Measurements from ENCODE around the gene TMEM154.
"Not testable (repeated sequence)": the region's sequence is repeated elsewhere in the genome, so short reads cannot be mapped to it uniquely, and the experiment has no call there.

TMEM154 gene

DNA sequence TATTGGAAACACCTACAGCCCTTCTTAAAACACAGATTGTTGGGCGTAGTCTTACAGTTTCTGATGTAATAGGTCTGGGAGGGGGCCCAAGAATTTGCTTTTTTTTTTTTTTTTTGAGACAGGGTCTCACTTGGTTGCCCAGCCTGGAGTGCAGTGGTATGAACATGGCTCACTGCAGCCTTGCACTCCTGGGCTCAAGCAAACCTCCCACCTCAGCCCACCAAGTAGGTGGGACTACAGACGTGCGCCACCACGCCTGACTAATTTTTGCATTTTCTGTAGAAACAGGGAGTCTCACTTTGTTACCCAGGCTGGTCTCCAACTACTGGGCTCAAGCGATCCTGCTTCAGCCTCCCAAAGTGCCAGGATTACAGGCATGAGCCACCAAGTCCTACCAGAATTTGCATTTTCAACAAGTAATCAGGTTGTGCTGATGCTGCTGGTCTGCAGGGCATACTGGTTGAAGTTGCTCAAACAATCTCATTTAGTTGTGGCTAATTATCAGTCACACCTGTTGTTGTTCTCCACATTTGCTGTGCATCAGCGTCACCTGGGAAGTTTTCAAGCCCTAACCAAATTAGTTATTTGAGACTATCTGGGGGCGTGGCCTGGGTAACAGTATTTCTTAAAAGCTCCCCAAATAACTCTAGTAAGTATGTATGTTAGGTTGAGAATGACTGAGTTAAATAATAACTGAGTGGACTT lies 14.0 kb downstream of the TMEM154 start:
- no peak for DNase-seq

DNA sequence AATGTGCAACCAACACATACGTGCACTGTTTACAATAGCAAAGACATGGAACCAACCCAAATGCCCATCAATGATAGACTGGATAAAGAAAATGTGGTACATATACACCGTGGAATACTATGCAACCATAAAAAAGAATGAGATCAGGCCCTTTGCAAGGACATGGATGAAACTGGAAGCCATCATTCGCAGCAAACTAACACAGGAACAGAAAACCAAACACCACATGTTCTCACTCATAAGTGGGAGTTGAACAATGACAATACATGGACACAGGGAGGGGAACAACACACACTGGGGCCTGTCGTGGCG lies 15.8 kb downstream of the TMEM154 start:
- DNase-seq: not testable (repeated sequence)

DNA sequence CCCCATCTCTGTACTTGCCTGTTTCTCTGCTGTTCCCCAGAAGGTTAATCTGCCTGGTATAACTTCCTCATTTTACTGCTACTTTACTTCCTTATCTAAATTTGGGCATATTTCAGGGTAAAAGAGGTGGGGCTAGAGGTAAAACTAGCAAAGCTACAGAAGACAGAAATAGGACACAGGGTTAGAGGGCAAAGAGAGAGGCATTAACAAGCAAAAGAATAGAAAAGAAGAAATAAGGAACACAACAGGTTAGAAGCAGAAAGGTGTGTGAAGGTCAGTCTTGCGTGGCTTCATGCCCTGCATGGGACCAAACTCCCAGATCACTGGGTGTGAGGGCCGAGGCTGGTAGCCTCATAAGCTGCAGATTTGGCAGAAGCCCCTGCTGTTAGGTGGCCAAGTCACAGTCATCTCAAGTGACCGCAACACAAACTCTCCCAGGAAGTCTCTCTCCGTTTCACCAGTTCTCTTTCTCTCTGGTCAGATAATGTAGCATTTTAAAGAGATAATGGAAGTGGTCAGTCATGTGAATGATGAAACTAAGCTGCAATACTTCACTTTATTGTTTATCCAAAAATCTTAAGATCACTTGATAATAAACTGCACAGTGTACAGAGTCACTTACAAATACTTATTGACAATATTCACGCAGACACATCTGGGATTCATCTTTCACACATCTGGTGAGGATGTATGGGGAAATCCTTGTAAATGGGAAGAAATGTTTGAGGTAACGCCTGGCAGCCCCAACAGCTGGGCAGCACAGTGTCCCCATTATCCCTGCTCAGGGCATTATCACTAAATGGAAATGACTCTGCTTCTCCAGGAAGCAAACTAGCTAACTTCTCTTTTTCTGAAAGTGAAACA lies 16.4 kb downstream of the TMEM154 start:
- DNase-seq: no peak

DNA sequence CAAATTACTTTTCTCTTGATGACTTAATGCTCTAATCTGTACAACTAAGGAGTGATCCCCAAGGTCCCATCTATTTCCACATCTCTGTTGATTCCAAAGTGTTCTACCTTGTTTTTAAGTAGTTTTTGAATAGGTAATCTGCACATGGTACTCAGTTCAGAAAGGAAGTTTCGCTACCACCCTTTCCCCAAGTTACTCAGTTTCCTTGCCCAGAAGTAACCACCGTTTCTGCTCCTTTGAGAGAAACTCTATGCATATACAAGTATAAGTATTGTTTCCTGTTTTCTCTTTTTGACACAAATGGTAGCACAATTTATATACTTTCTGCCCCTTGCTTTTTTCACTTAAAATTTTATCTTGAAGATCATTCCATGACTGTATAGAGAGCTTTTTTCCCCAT lies 18.1 kb downstream of the TMEM154 start:
- DNase-seq: no peak

DNA sequence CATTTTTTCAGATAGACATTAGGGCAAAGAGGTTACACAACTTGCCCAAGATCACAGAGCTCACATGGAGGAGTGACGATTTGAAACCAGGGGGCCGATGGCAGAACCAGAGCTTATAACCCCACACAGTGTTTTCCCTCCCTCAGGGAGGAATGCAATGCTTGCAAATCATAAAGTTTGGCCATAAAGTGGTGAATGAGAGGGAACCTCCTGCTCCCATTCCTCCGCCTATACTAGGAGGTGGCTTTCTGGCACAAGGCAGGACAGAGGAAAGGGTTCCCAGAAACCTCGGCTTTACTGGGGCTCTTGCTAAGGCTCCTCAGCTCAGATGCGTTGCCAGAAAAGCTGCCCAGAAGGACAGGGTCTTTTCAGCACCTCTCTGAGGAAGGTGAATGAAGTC lies 19.3 kb downstream of the TMEM154 start:
- no peak for DNase-seq

DNA sequence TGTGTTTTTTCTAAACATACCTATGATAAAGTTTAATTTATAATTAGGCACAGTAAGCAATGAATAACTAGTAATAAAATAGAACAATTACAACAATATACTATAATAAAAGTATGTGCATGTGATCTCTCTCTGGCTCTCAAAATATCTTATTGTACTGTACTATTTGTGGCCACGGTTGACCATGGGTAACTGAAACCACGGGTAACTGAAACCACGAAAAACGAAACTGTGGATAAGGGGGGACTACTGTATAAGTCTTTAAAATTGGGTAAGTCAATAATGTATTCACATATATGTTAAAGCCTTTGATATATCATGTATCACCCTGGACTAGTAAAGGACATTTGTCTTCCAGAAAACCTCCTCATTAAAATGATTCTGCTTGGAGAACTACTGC lies 20.0 kb downstream of the TMEM154 start:
- DNase-seq: no peak

DNA sequence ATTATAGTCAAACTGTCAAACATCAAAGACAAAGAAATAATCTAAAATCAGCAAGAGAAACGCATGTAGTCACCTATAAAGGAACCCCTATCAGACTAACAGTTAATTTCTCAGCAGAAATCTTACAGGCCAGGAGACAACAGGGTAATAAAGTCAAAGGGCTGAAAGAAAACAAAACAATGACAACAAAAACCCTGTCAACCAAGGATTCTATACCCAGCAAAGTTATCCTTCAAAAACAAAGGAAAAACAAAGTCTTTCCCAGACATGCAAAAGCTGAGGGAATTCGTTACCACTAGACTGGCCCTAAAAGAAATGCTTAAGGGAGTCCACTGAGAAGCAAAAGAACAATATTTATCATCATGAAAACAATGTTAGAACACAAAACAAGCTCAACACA lies 22.1 kb downstream of the TMEM154 start:
- DNase-seq: no peak

DNA sequence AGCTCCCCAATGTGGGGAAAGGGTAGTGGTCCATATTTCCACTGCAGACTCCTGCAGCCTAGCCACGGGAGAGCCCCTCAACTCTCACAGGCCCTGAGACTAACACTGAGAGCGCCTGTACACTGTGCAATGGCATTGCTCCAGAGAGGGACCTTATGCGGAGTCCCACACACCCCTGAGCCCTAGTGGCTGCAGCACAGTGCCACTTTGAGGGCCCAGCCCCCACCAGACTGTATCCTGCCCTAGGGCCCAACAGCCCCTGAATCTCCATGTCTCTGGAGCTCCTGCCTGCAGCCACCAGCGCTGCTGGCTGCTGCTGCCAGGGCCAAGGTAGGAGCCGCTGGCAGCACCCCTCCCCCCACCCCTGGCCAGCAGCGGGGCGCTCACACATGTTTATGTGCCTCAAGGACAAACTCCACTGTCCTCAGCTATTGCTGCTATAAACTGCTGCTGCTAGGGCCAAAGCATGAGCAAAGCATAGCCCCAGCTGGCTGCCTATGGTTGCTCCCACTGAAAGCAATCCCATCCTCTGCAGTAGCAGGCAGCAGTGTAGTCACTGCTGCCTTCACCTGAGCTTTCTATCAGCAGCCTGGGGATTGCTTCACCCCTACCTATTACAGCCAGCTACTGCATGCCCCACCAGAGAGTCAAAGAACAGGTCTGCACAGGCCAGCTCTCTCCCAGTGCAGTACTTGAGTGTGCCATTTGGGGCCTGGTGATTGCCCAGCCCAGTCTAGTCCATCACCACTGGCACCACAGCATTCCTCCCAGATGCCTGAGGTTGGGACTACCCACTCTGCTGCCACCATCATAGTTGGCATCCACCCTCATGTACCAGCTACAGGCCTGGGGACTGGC lies 24.3 kb downstream of the TMEM154 start:
- no peak for DNase-seq

DNA sequence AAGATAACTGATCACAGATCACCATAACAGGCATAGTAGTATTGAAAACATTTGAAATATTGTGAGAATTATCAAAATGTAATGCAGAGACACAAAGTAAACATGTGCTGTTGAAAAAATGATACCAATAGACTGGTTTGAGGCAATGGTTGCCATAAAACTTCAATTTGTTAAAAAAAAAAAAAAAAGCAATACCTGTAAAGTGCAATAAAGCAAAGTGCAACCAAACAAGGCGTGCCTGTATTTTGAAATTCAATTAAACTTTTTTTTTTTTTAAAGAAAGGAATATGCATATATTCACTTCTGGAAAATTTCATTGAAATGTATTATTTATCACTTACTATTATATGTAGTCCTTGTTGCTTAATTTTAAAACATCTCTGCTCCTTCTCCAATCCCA lies 27.7 kb downstream of the TMEM154 start:
- no peak for DNase-seq

DNA sequence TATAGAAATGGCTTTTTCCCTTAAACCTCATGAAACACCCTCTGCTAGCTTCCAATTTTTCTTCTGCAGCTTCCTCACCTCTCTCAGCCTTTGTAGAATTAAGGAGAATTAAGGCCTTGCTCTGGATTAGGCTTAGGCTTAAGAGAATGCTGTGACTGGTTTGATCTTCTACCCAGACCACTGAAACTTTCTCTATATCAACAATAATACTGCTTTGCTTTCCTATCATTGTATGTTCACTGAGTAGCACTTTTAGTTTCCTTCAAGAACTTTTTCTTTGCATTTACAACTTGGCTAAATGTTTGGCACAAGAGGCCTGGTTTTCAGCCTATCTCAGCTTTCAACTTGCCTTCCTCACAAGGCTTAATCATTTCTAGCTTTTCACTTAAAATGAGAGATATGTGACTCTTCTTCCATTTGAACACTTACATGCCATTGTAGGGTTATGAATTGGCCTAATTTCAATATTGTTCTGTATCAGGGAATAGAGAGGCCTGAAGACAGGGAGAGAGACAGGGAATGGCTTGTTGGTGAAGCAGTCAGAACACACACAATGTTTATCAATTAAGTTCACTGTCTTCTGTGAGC lies 28.2 kb downstream of the TMEM154 start:
- no peak for DNase-seq

DNA sequence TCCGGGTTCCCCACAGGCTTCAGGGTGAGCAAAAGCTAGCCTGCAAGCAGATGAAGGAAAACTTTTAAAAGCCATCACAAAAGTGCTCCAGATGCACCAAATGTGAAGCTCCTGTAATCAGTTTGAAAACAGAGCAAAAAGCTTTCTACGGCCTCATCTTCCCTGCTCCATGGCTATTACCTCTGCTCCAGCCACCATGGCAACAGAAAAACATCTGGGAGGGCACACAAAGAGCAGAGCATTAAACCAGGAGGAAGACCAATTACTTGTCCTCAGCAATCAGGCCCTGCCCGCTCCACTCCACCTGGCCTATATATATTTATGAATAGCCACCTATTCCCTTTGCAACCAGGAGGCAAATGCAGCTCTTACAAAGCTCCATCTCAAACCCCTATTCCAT lies 33.6 kb downstream of the TMEM154 start:
- DNase-seq: no peak

DNA sequence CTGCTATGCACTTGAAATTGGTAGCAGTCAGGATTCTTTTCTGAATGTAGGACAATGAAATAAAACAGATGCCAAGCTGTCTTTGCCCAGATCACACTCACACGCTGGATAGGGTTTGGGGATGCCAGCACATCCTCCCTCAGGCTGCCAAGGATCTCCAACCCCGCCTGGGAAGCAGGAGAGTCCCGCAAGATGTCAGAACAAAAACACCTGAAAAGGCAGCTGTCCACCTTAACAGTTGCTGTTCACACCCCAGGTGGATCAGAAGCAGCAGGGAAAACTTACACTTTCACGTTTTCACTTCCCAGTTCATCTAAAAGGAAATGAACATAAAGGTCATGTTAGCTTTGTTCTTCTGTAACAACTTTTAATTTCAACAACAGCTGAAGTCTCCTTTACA lies 35.7 kb downstream of the TMEM154 start:
- DNase-seq: no peak

DNA sequence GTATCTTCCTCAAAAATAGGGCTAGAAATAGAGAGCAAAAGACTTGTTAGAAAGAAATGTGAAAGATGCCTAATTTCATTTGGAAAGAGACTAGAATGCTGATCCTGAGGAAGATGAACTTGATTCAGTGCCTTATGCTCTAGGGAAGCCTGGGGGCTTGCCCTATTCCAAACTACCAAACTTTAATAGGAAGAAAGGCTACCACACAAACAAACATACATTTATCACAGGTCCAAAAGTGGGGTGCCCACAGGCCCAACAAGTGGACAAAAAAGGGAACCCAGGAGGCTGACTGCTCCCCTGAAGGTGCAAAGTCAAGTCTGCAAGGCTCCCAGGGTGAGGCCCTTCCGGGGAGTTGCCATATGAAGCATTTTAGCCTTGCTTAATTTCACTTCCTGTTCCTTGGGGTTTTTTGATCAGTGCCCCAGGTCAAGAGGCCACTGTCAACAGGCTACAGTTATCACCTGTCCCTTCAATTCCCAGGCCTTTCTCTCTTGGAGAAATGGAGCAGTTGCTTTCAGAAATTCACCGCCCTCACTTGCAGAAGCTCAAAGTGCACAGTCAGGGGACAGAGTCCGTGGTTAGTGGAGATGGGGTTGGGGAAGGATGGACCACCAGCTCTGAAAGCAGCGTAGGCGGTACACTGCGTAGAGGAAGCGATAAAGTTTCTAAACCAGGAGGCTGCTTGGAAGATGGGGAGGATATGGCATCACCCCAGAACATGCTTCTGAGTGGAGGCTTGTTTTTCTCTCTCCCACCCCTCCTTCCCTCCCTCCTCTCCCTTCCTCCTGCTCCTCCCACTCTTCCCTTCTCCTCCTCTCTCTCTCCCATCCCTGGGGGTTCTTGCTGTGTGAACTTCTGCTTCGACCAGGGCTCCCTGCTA lies 36.4 kb downstream of the TMEM154 start:
- DNase-seq: no peak

DNA sequence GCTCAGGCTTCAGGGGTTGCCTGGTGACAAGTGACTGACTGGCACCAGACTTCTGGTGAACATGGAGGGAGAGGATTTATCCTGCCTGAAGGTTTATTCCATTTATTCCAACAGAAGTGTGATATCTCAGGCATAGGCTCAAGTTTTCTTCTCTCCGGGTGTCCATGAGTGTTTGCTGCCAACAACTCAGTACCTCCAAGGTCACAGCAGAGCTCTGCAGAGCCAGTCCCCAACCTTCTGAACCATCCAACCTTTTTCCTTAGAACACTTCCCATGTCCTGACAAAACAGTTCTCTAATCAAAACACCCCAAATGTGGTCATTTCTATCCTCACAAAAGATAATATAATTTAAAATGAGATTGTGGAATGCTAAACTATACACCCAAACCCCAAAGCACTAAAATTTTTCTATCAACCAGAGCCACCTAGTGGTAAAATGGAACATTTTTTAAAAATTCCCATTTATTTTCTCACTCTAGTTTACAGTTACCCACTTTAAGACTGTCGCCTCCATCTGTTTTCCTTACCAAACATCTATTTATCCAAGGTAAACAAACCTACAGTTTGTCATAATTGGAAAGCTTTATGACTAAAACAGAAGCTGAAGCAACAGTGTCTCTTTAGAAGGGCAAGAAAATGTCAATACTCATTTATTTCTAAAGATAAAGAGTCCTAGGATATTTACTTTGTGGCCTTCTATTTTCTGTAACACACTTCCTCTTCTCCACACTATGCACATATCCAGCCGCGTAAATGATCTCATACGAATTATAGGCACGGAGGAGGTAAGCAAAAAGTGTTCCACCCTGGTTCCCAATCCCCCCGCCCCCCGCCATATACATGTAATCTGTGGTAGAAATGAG lies 39.5 kb downstream of the TMEM154 start:
- no peak for DNase-seq

DNA sequence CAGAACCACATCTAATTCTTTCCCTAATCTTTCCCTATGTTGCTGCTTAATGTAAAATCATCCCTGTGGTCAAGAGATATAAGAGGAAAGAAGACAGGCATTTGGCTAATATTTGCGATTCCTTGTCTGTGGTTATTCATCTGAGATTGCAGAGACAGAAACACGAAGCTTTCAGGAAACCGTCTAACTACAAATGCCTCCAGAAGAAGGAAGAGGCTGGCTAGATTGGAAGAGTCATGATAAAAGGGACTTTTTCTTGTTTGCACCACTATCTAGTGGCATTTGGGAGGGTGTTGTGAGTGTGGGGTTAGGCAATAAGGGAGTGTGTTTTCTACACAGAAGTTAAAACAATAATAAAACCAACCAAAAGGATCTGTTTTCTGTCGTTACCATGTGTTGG lies 43.9 kb downstream of the TMEM154 start:
- no peak for DNase-seq

DNA sequence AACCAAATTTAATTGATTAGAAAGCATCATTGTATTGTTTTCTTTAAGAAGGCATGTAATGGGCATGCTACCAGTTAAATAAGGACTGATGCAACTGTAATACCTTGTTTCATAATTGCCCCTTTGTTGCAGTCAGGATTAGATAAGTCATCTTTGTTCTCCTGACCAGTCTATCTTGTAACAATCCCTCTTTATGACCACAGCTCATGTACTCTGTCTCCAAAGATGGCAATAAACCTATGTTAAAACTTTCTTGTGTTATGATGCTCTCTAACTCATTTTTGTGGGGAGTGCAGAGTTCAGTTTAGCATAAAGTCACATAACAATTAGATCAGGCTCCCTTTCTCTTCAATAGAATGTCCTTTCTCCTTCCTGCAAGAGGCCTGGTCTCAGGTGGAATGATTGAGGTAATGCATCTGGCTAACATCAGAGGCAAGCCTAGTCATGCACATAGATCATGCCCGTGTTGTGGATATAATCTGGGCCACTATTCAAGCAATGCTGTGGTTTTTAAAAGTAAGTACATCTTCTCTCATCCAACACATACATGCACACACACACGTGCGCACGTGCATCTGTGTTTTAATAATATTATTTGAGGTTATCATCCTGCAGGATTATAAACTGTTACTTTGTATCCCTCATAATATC lies 45.6 kb downstream of the TMEM154 start:
- no peak for DNase-seq

DNA sequence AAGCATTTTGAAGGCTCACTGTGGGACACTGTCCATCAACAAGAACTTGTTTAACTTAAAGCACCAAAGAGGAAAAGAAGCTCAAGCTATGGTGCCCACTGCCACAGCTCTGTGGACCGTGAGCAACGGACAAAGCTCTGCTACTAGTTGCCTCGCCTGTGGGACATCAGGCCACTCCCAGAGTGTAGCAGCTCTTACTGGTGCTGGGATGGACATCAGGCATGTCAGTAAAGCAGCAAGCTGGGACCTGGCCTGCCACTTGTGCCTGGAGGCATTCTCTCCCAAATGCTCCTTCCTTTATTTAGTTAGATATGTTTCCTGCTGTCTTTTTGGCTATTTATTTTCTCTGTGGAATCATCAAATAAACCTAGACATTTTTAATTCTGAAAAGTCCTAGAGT lies 46.7 kb downstream of the TMEM154 start:
- no peak for DNase-seq

DNA sequence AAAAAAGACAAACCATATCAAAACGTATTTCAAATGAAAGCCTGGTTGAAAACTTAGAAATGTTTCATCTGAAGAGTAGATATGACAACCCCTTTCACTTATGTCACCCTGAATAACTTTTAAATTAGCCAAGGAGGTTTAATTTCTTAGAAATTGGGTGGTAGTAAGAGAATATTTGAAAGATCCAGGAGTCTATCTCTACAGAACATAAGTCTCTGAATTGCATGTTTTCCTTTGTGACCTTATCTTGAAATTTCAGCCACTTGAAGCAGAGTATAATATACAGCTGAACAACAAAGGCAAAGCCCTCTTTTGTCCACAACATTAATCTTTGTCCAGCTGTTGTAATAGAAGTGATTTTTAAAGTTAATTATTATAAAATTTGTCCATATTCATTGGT lies 49.5 kb downstream of the TMEM154 start:
- no peak for DNase-seq

DNA sequence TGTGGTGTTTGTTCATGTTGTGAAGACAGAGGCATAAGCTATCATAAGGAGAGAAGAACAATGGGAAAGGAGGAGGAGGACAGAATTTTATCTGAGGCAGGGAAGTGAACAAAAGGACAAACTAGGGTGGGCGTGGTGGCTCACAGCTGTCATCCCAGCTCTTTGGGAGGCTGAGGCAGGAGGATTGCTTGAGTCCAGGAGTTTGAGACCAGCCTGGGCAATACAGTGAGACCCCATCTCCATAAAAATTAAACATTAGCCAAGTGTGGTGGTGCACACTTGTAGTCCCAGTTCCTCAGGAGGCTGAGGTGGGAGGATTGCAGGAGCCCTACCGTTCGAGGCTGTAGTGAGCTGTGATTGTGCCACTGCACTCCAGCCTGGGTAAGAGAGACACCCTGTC lies 49.9 kb downstream of the TMEM154 start:
- DNase-seq: no peak

DNA sequence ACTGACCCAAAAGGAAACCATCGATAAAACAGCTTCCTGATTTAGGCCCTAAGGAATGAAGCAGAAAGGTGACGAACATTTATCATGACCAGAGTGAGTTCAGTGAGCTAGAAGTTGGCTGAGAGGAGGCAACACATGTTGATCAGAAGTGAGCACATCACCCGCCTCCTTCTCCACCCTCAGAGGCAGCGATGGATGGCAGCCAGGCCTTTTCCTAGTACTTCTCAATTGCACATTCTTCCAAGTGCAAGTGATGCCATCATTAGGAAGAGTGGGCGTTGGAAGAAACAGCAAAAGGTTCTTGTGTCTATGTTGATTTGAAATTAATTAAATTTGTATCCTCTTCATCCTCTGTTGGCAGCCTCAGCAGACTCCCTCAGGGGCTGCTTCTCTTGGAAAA lies 51.7 kb downstream of the TMEM154 start:
- no peak for DNase-seq

DNA sequence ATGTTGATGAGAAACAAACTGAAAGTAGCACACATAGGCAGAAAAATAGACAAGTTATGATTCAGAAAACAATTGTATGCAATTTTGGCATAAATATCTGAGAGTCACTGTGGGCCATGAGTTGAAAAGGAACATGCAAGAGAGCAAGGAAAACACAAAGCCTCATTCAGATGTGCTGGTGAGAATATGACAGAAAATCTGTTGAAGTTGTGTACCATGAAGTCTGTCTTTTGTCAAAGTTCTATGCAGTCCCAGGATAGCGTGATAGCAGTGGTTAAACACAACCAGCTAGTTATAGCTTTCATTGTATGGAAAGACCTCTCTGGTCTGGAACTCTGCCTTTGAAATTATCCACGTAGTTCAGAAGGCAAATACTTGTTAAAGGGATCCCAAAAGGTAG lies 53.0 kb downstream of the TMEM154 start:
- no peak for DNase-seq

All from NCI-H2171 (cell line).